NCI-H2171 treated with DMSO at 0.1 percent for 48 hours (cell line): ENCODE measurements around the gene TSC22D3.

Source experiments
- DNase-seq: peaks from one replicate; lab custom pipeline; 2025; lab: John Stamatoyannopoulos, UW

Gene TSC22D3

DNA sequence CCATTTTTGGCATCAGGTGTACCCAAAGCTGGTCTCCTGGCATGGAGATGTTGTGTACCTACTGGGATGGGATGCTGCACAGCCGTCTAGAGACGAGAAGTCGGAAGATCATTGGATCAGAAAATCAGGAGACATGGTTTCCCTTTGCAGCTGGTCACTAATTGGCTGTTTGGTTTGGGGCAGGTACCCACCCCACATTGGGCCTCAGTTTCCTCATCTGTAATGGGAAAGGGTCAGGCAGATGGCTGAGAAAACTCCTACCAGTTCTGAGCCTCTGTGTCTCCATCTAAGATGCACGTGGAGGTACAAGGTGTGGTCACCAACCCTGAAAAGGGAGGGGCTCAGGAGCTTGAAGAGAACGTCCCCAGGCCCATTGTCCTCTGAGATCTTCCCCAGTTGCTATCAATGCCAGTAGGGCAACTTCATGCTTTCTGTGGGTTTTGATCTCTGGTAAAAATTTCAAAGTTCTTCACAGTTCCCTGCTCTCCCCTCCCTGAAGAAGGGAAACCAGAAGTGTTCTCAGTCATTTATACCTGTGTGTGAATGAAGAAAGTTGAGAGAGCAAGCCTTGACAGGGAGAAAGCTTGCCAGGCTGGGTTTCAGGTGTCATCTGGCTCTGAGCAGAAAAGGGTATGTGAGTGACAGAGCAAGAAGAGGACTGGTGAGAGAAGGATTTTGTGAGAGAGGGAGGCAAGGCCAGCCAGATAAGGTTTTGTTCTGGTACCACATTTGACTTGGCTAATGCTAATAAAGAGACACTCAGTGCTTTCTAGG is 15.1 kb downstream of the TSC22D3 start:
- no peak for DNase-seq

DNA sequence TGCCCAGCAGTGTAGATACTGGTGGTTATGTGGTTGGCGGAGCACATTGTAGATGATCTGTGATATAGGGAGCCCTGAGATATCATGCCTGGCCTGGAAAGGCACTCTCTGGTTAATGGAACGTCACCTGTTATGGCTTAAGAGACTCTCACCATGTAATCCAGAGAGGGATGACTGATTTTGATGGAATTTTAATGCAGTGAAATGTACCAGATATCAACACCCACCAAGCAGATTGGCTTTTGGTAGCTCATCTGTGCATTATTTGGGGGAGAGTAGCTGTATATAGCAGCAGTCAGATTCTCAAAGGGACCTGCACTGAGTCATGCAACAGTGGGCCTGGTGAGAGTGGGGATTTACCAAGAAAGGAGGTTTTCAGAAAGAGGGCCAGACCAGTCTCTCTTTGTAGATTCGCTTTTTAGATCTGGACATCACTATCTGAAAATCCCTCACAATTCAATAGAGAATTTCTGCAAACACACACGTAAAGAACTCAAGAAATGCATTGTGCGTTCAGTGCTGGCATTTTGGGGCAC is 17.3 kb downstream of the TSC22D3 start:
- no peak for DNase-seq

DNA sequence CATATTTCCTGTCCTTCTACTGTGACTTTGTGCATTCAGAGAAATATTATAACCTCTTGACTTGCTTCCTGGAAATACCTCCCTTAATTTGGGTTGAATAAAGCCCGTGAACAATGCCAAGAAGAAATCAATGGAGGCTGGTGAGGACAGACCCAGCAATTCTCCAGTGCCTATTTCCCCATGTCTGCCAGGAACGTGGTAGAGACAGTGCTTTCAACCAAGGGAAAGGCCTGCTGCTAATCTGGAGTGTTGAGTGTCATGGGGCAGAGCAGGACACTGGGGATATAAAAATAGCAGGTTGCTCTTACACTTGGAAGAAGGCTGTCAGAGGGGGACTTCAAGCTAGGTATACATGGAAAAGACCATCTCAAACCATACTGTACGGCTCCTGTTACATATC is 19.9 kb downstream of the TSC22D3 start:
- no peak for DNase-seq

DNA sequence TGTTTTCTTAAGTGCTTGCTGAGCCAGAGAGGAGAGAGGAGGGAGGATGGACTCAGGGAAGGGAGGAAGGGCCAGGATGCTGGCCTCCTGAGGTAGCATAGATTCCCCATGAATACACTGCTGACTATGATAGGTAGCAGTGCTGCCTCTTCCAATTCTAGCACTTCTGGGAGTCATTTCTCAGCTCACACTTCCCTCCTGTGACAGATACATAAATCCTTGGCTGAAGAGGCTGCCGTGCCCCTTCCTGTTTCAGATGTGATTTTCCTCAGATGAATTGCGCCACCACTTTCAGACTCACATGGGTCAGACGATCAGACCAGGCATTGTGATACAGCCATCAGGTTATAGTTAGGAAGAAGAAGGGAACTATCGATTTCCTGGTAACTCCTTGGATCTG is 22.4 kb downstream of the TSC22D3 start:
- DNase-seq, result no peak

DNA sequence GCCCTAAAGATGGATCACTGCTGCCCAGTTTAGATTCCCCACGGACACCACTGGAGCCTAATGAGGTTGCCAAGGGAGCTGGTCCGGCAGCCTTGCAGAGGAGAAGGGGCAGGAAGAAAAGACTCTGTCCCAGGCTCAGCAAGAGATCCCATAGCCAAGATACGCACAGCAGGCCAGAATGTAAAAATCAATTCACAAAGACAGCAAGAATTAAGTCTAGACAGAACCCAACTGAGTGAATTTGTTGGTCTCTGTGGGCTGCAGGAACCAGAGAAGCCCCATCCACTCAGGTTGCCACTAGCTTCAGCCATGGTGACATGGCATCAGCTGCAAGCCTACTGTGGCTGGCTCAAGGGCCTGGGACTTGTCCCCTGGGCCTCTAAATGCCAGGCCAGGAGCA is 22.9 kb downstream of the TSC22D3 start:
- DNase-seq, result no peak

DNA sequence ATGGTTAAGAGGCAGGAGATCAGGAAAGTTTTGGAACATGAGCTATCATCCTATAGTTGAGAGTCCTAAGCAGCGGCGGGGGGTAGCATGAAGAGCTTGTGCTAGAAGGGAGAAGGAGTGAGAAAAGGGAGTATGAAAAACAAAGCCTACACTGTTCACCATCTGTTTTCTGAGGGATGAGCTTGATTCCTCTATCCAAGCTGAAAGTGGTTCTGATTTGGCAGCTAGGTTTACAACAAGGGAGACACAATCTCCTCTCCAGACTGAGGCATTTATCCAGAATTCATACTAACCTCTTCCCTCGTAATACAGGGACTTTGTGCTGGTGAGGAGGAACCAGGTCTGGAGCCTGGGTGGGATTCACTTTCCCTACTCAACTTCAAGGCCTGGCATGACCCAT is 23.5 kb downstream of the TSC22D3 start:
- DNase-seq, result no peak

DNA sequence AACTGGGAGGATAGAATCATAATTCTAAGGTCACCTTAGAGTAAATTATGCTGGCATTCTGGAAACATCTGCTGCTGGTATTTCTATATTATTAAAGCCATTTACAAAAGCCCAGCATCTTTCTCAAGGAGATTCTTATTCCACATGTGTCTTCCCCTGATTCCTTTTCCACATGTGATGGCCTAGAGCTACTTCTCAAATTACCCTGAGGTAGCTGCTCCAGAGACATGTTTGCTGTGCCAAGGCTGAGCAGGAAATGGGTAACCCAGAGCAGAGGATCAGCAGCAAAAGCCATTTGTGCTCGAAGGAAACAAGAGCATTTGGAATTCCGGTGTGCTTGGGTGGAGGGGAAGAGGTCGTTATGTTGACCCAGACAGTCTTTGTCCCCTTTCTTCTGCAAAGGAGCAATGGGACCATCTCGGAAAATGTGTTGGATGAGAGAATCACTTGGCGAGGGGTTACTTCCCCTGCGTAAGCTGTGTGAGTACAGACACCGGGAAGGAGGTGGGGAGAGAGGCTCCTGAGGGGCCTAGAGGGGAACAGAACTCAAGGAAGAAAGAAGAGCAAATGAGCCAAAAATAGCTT is 24.6 kb downstream of the TSC22D3 start:
- no peak for DNase-seq

DNA sequence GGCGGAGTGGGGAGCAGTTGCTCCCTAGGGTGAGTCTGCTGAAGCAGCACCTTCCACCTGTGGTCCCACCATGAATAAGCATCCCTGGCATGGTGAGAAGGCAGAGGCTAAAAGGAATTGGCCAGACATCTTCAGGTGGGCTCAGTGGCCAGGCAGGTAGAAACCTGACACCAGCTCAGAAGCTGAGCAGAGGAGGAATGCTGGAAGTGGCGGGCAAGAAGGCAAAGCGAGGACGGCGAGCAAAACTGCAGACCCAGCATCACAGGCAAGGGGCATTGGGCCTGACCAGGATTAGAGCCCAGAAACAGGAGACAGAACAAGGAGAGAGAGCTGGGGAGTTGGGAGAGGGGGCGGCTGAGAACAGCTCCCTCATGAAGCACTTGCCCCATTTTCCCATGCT is 25.3 kb downstream of the TSC22D3 start:
- no peak for DNase-seq

DNA sequence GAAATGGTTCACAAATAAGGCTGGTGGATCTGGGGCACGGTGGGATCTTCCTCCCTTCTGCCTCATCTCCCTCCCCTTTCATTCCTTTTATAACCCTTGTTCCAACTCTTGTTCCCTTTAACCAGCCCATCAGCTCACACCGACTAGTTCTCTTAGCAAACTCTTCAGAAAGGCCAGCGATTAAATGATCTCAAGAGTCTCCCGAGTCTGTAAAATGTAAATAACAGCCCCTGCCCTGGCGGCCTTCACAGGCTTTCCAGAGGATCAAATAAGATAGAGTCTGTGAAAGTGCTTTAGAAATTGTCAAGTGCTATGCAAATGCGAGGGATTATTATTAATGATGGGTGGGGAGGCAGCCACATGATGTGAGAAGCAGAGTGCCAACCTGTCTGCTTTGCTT is 27.1 kb downstream of the TSC22D3 start:
- no peak for DNase-seq

DNA sequence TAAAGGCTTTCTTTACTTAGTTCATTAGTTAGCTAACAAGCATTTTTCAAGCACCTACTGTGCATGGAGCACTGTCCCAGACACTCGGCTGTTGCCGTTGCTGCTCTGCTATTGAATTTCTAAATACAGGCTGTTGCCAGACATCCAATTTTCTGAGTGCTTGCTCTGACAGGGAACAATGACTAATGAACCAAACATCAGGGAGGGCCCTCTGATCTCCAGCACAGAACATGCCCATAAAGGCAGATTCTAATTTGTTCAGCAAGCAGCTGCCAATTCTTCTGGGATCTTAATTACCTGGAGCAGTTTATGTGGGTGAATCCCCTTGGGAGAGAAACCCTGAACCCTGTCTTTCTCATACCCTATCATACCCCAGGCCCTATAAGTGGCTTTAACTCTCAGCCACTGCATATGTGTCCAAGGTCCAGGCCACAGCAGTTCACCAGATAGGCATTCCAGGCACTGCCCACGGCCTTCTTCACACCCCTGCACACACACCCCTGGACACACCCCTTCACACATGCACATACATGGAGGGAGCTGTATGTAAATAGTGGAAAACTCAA is 27.9 kb downstream of the TSC22D3 start:
- peak; percentile 77 for DNase-seq

DNA sequence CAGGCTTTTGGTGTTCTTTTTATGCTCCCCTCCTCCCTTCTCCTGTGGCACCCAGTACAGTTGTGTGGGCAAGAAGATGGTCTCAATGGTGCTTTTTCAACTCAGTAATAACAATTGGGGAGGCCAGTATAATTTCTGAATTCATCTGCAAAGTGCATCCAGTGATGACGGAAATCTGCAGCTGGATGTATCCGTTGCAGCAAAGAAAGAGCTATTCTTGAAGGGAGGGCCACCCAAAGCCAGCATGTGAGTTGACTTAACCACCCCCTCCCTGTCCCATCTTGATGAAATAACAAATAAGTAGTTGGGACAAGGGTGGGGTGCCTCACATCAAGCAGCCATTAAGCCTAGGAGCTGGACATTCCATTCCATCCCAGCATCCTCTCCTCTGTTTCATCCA is 30.7 kb downstream of the TSC22D3 start:
- DNase-seq, result no peak

DNA sequence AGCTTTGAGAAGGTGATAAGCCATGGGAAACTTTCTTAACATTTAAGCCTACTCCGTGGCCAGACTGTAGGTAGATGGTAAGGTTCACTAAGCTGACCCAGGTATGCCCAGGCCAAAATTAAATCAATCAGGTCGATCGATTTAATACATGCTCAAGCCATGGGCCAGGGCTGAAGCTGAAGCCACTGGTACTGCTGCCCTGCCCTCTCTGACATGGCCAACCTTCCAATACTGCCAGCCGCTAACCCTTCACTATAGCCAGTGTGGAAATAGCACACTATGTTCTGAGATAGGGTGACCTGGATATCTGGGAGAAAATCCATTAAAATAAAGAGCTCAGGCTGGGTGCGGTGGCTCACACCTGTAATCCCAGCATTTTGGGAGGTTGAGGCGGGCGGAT is 31.6 kb downstream of the TSC22D3 start:
- DNase-seq, result no peak

DNA sequence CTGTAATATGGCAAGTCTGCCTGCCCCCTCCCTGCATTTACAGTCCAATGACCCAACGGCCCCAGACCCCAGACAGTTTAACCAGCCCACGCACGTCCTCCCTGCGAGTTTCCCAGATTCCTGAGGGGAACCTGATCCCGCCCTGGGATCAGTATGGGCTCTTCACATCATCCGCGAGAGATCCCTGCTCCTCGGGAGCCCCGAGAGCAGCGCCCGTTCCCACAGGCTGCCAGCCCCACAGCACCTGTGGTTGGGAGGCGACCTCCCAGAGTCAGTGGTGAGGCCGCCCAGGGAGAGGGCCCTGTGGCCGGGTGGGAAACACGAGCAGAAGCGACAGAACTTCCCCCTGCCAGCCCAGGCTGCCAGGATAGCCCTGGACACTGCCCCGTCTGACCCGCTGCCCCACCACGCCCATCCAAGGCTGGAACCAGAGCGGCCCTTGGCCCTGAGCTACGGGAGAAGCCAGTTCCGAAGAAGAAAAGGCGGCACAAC is 32.8 kb downstream of the TSC22D3 start:
- DNase-seq, result no peak

DNA sequence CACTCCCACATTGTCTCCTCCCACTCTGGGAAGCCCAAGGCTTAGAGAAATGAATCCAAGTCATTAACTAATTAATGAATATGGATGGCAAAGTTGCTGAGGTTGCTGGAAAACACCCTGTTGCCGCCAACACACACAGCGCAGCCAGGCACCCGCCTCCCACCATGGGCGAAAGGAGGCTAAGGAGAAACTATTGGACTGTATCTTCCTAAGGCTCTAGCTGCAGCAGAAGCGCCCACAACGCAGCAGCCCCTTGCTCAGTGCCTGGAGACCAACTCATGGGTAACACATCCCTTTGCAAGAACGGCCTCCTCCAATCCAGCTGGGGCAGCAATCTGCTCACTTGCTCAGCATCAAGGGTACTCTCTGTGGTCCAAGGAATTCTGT is 34.2 kb downstream of the TSC22D3 start:
- no peak for DNase-seq

DNA sequence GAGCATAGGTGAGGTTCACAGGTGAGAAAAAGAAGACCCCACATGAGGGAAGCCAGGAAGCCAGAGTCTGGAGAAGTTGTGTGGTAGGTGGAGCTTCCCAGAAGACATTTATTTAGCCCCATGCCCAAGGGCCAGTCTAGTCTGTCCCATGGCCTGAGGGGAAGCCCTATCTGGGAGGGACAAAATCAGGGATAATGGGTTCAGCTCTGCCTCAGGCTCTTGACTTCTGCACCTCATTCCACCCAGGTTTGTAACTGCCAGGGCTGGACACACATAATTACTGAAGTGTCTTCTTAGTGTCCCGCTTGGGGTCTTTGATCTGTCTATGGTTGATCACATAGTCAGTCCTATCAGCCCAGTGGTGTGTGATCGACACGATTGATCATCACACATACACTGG is 36.0 kb downstream of the TSC22D3 start:
- DNase-seq, result no peak

DNA sequence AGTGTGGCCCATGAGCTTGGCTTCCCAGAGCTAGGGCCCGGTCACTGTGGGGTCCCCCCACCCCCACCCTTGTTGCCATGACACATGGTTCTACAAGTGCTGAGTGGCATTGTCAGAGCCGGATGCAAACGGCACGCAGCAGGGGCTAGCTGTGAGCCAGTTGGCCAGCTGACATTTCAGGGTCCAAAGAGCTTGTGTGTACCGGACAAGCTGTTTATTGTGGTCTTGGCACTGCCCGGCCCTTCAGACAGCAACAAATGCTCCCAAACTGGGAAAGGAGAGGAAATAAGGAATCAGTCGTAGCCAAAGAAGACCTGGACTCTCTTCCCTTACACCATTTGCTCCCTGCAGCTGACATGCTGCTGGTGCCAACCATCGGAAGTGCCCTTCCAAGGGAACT is 36.8 kb downstream of the TSC22D3 start:
- no peak for DNase-seq

DNA sequence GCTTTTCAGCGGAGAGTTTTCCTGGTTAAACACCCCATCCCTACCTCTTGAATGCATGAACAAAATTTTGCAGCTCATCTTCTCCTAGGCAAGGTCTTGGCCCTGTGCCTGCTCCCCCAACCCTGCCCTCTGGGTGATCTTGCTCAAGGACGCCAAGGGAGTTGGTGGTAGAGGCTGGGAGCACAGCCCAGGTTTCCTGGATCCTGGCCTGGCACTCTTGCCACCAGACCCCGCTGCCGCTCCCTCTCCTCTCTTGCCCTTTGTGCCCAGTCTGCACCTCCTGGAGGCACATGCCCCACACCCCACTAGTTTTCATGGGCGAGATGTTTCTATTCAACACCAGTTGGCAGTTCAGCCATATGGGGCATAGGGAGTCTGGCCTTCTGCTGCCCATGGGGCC is 37.3 kb downstream of the TSC22D3 start:
- no peak for DNase-seq

DNA sequence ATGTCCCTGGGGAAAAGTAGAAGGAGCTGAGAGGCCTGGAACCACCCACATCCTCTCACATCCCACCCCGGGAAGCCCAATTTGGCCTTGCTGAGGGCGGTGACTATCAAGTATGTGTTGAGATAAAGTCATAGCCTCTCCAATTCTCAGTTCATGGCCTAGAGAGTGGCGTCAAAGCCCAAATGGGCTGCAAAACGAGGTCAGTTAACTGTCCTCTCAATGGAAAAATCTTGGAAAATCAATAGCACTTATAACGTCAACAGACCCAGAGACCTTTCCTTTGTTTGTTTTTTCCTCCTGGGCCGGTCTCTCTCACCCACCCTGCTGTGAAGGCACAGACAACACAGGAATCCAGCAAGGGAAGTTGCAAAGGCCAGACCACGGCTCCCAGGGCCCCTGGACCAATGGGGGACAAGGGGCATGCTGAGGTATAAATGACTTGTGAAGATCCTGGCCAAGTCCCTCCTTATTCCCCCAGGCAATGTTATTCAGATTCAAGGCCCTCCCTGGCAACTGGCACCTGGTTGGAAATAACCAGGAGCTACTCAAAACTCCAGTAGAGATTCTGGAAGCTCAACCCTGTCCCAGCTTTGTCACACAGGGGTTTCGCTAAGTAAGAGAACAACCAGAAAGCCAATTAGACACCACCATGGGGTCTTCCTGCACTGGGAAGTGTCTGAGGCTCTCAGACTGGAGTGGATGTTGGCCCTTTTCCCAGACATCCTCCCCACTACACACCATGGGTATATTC is 38.6 kb downstream of the TSC22D3 start:
- DNase-seq, result no peak

DNA sequence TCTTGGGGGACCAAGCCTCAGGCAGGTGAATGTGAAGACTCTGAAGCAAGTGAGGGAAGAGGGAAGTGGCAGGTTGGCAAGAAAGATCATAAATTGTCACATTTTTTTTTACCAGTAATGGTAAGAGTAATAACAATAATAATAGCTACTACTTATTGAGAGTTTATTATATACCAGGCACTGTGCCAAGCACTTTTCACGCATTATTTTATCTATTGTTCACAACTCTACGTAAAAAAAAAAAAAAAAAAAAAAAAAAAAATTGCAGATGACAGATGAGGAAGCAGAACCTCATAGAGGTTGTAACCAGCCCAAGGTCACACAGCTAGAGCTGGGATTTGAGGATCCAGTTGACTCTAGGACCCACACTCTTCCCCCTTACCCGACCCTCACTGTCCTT is 40.9 kb downstream of the TSC22D3 start:
- DNase-seq, result no peak

DNA sequence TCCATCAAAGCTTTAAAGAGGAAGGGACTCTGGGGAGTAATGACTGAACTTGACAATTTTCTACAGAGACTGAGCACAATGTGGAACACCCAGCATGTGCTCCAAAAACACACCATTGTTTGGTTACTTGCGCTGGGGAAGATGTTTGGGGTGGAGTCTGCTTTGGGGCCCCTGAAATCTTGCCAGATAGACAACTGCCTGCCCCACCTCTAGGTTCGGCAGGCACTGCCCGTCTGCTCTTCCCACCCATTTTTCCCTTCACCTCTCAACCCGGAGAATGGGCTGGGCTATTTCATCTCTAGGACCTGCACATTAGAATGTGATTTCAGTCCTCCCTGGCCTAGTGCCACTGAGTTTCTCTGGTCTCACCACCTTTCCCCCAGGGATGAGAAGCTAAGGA is 41.9 kb downstream of the TSC22D3 start:
- DNase-seq, result no peak

DNA sequence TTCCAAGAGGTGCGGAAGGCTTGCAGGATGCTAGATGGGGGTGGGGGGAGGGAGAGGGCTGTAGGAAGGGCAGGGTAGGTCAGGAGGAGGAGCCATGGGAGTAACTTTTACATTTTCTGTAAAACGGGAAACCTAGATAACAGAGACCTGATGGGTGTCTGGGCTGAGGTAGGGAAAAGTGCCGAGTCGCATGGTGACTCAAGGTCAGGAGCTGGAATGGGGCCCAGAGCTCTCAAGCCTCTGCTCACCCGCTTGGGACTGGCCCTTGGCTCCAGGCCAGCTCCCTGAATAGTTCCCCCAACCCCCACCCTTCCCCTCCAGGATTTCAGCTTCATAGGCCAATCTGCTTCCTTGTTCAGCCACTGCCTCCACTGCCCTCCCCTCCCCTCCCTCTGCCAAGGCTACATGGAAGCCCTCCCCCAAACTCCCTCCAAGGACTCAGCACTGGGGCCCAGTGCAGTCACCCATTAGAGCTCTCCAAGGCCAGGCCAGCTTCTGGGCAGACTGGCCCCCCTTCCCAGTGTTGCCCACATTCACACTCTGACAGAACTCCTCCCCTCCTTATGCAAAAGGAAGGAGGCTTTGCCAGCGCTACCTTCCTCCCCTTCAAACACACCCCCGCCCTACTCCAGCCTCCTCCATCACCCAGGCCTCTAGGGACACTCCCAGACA is 43.6 kb downstream of the TSC22D3 start:
- peak; percentile 4 for DNase-seq
